Mucosa of descending colon (tissue), 3 donors: ENCODE data around the gene PPEF1. TPM values are rescaled to one million over a fixed set of nuclear protein-coding genes. Genes with fewer than 3 reads are reported as not detected.

ENCODE experiments used
- ATAC-seq: fragments of 200-7000 bp; cut with Tn5 transposase; one replicate; pipeline ENCODE4 v1.9.1; 2020; ENCODE audit warnings: mild to moderate bottlenecking, moderate library complexity
- DNase-seq, 3 donors: peaks; one replicate each; pipeline ENCODE4 v3.0.0-alpha.2; 2020
- H3K36me3 ChIP-seq: fragments of 200-600 bp; one replicate; pipeline ENCODE4 v1.8.0; 2021; ENCODE audit warnings: low read depth, mild to moderate bottlenecking
- H3K4me1 ChIP-seq: fragments of 200-600 bp; one replicate; pipeline ENCODE4 v1.8.0; 2021; ENCODE audit warnings: low read depth, mild to moderate bottlenecking
- H3K4me3 ChIP-seq: fragments of 200-600 bp; one replicate; pipeline ENCODE4 v1.8.0; 2021; ENCODE audit warnings: mild to moderate bottlenecking
- H3K9me3 ChIP-seq: fragments of 200-600 bp; one replicate; pipeline ENCODE4 v1.8.0; 2021; ENCODE audit warnings: mild to moderate bottlenecking
- intact Hi-C, 2 donors: fragments of 100-400 bp; cut with DNase I in 1 of 2; cut with micrococcal nuclease in 1 of 2; formaldehyde crosslinking; loops; one replicate each; pipeline versions ENCODE4 v1.11.0 to v1.11.1; 2022; cut with DNase I, micrococcal nuclease
- total RNA-seq, 3 donors: library from RNA; stranded (reverse); fragmentation: NEBNext Ultra II Directional in 2 of 3; extraction: Animal tissue kit (Norgen Biotek cat#: 25700) in 2 of 3; gene quantifications; one replicate each; pipeline versions ENCODE4 v1.2.1 to v1.2.4, GENCODE V29; 2021 to 2023
- TF ChIP-seq, protein P1 (sequence below): fragments of 200-600 bp; IDR thresholded peaks from one replicate; pipeline ENCODE4 v1.8.0; 2022; ENCODE audit warnings: antibody characterized with exemption, mild to moderate bottlenecking
- donor health status: DM: no; HTN: no; CAD: no; lungs with moderate emphysema.
- donor health status: DM: no; HTN: no; CAD: no.
- donor health status: DM: no; HTN: yes; CAD: no.

The PPEF1 gene
- total RNA-seq, 3 donors from 2014 or later, result 0.22 to 0.24 TPM; not detected in 1

DNA sequence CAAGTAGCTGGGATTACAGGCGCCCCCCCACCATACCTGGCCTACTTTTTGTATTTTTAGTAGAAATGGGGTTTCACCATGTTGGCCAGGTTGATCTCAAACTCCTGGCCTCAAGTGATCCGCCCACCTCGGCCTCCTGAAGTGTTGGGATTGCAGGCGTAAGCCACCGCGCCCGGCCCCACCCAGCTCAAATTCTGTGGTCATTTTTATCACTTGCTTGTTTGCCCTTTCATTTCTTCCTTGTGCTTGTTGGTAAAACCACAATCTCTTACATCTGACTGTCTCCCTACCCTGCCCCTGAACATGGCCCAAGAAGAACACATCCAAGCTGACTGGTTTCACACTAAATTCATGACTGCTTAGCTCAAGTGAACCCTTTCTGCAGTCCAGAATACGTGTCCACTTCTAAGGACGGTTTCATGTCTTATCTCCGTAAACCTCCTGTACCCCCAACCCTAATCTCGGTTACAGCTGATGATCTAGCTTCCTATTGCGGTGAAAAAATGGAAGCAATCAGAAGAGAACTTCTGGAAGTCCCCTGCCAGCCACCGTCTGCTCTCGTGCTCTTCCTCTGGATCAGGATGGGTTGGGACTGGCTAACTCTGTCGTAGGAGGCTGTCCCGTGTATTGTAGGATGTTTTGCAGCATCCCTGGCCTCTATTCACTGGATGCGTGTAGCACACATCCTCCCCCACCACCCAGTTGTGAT lies 30.1 kb upstream of the PPEF1 start:
- Histone ChIP-seq H3K4me3 (no peak overlapping the region), H3K36me3 (no peaks in the 10 kb centered on the region), H3K9me3 (no peaks in the 10 kb centered on the region), H3K4me1 (no peaks in the 10 kb centered on the region)
- TF ChIP-seq, protein P1, sequence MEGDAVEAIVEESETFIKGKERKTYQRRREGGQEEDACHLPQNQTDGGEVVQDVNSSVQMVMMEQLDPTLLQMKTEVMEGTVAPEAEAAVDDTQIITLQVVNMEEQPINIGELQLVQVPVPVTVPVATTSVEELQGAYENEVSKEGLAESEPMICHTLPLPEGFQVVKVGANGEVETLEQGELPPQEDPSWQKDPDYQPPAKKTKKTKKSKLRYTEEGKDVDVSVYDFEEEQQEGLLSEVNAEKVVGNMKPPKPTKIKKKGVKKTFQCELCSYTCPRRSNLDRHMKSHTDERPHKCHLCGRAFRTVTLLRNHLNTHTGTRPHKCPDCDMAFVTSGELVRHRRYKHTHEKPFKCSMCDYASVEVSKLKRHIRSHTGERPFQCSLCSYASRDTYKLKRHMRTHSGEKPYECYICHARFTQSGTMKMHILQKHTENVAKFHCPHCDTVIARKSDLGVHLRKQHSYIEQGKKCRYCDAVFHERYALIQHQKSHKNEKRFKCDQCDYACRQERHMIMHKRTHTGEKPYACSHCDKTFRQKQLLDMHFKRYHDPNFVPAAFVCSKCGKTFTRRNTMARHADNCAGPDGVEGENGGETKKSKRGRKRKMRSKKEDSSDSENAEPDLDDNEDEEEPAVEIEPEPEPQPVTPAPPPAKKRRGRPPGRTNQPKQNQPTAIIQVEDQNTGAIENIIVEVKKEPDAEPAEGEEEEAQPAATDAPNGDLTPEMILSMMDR, result no peak
- no peak for ATAC-seq
- intact Hi-C loops, result no loop called here
- peak in 2 of 3 donors; percentile 17 to 33 for DNase-seq

DNA sequence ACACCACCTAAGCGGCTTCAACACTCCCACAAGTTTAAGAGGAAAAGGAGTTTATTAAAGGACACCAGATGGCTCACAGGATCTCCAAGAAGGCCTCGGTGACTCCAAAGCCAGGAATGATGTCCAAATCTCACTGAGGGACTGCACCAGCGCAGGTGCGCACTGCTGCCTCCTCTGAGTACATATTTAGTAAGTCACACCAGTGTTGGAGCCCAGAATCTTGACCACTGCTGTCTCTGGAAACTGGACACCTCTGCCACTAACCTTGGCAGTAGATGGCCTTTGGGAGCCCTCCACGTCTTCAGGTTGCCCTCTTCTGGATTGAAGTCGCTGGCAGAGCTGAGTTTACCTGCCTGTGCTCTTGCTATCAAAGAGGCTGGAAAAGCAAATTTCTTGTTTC lies 25.4 kb upstream of the PPEF1 start:
- H3K4me1 ChIP-seq, result no peaks in the 10 kb centered on the region
- DNase-seq (no peak), ATAC-seq (no peak)
- TF ChIP-seq, protein P1, result no peak
- no peak overlapping the region for H3K4me3 ChIP-seq
- intact Hi-C loops, result no loop called here
- H3K36me3 ChIP-seq, result no peaks in the 10 kb centered on the region
- H3K9me3 ChIP-seq, result no peaks in the 10 kb centered on the region

DNA sequence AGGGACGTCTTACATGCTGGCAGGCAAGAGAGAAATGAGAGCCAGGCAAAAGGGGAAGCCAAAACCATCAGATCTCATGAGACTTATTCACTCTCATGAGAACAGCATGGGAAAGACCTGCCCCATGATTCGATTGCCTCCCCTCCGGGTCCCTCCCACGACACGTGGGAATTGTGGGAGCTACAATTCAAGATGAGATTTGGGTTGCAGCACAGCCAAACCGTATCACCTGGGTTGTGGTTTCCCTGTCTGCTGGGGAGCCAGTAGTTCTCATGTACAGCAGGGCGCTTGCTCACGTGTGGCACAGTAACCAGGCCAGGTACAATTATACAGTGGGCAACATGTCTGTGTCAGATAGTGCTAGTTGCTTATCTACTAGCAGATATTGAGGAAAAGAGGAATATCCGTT lies 24.5 kb upstream of the PPEF1 start:
- Histone ChIP-seq H3K4me3 (no peak overlapping the region), H3K9me3 (no peaks in the 10 kb centered on the region), H3K36me3 (no peaks in the 10 kb centered on the region), H3K4me1 (no peaks in the 10 kb centered on the region)
- TF ChIP-seq, protein P1, result no peak
- no peak for DNase-seq
- intact Hi-C loops, result no loop called here
- ATAC-seq, result no peak

DNA sequence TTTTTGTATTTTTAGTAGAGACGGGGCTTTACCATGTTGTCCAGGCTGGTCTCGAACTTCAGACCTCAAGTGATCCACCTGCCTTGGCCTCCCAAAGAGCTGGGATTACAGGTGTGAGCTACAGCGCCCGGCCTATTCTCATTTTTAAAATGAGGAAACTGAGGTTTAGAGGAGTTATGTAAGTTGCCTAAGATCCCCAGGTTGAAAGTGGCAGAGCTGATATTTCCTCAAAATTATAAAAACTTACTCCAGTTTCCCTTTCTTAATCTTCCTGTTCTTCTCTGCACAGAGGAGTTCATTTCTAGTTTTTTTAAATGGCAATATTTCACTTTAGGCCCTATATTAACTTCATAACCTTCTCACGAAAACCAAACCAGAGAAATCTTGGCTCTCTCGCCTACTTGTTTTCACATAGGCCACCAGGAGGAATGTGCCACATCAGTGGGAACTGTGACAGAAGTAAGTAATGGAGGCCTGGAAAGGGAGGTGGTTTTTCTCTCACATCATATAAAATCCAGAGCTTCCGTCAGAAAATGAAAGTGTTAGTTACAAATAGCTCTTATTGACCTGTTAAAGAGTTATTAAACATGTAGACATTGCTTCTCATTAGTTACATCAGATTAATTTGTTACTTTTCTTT lies 19.5 kb upstream of the PPEF1 start:
- no peaks in the 10 kb centered on the region for H3K36me3 ChIP-seq
- ATAC-seq (no peak), DNase-seq (no peak)
- TF ChIP-seq, protein P1, result no peak
- H3K9me3 ChIP-seq, result no peaks in the 10 kb centered on the region
- no peaks in the 10 kb centered on the region for H3K4me1 ChIP-seq
- intact Hi-C loops, result no loop called here
- H3K4me3 ChIP-seq, result no peak overlapping the region

DNA sequence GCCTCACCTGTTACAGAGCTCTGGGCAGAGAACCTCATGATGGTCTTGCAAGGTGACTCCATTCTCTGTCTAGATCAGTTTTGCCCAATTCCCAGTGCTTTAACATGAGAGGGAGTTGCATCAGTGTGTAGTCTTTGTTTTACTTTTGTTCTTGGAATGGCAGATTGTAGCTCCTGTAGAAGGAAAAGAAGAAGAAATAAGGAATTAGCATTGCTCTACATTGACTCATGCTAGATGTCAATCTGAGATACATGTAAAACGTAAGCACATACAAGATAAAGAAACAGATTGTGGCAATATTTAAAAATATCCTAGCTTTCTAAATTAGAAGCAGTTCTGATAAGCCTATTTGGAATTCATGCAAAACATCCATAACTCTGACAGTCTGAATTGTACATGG lies 16.0 kb upstream of the PPEF1 start:
- H3K9me3 ChIP-seq, result no peaks in the 10 kb centered on the region
- ATAC-seq (no peak), DNase-seq (no peak)
- intact Hi-C loops, result no loop called here
- H3K4me3 ChIP-seq, result no peak overlapping the region
- no peaks in the 10 kb centered on the region for H3K4me1 ChIP-seq
- H3K36me3 ChIP-seq, result no peaks in the 10 kb centered on the region
- TF ChIP-seq, protein P1, result no peak
